IgD-negative memory B cell (primary cell): ENCODE results near the gene MT2A. TPM values are rescaled to one million over a fixed set of nuclear protein-coding genes. Genes with fewer than 3 reads are reported as not detected.
A peak's percentile ranks its signal among the peaks of the same experiment; 100 is the strongest.

ENCODE experiments used
- H3K27ac Mint-ChIP-seq, 3 donors: one replicate each; pipeline ENCODE4 v1.8.0; 2020 to 2022; ENCODE audit warnings: mild to moderate bottlenecking in 3 of 3, mixed read lengths in 3 of 3, moderate library complexity in 1 of 3
- H3K27me3 Mint-ChIP-seq: one replicate; pipeline ENCODE4 v1.8.0; 2021; ENCODE audit warnings: mixed read lengths
- H3K36me3 Mint-ChIP-seq: one replicate; pipeline ENCODE4 v1.8.0; 2020; ENCODE audit warnings: mild to moderate bottlenecking, mixed read lengths
- H3K4me1 Mint-ChIP-seq, 3 donors: one replicate each; pipeline ENCODE4 v1.8.0; 2020 to 2022; ENCODE audit warnings: mixed read lengths in 3 of 3, mild to moderate bottlenecking in 1 of 3
- H3K4me3 Mint-ChIP-seq, 4 donors: one replicate each; pipeline ENCODE4 v1.8.0; 2020 to 2022; ENCODE audit warnings: mild to moderate bottlenecking in 4 of 4, mixed read lengths in 4 of 4, moderate library complexity in 3 of 4
- H3K9me3 Mint-ChIP-seq, 3 donors: one replicate each; pipeline ENCODE4 v1.8.0; 2020 to 2021; ENCODE audit warnings: mixed read lengths in 3 of 3, mild to moderate bottlenecking in 1 of 3
- polyA plus RNA-seq: library from polyadenylated mRNA; unstranded; fragments of 300-500 nt; fragmentation: Illumina TruSeq; gene quantifications from one replicate; pipeline ENCODE4 v1.2.3, GENCODE V29; 2021

The MT2A gene
- polyA plus RNA-seq, 1 donor from 2014 or later: 40.8 TPM

DNA sequence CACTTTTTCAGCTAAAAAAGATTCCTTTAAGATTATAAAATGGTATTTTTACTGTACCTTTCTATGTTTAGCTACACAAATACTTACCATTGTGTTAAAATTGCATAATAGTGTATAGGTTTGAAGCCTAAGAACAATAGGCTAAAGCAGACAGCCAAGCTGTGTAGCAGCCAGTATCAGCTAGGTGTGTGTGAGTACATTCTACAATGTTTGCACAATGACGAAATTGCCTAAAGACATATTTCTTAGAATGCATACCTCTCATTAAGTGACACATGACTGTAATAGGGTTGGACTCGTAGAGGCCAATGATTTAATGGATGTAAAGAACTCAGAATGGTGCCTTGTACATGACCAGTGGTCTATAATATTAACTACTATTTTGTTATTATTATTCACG, 41.4 kb downstream of the MT2A start:
- Mint-ChIP-seq H3K27me3 (peaks cover 27% of the 10 kb centered on the region), H3K36me3 (no peaks in the 10 kb centered on the region), H3K9me3 (no peaks in the 10 kb centered on the region)

GRCh38 chr16:56651586-56651985, 43.2 kb downstream of the MT2A start, which contains the start of gene MT1B:
MT1B (plus strand) TSS chr16:56651886; CDS start chr16:56651954, 68 bp downstream.
- Mint-ChIP-seq H3K27me3 (peaks cover 16% of the 10 kb centered on the region), H3K4me1 (peaks cover 5 to 11% (median 5%) of the 10 kb centered on the region in 3 donors), H3K27ac (no peak within 1 kb of the TSS), H3K36me3 (no peaks in the 10 kb centered on the region), H3K4me3 (peak within 1 kb of the TSS in 1 of 4 donors; percentile 73), H3K9me3 (no peaks in the 10 kb centered on the region)

More for the DNA sequence above, 41.4 kb downstream of the MT2A start:
- peaks cover 4 to 11% (median 5%) of the 10 kb centered on the region in 3 donors for H3K4me1 Mint-ChIP-seq
- H3K27ac Mint-ChIP-seq: no peak overlapping the region
- no peak overlapping the region for H3K4me3 Mint-ChIP-seq

DNA sequence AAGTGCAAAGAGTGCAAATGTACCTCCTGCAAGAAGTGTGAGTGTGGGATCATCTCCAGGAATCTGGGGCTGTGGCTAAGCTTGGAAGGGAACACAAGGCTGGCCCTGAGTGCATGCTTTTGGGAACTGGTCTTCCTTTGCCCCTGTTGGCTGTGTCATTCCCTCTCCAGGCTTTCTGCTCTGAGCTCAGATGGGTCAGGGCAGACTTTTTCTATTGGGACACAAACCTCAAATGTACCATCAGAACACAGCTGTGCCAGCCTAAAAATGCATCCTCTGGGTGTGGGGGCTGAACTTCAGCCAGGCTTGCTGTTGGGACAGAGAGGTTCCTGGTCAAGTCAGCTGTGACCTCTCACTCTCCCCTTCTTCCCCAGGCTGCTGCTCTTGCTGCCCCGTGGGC, 44.2 kb downstream of the MT2A start:
- Mint-ChIP-seq H3K27me3 (peaks cover 10% of the 10 kb centered on the region), H3K9me3 (no peaks in the 10 kb centered on the region), H3K27ac (no peak overlapping the region), H3K4me1 (peaks cover 5 to 14% (median 5%) of the 10 kb centered on the region in 3 donors), H3K36me3 (no peaks in the 10 kb centered on the region), H3K4me3 (no peak overlapping the region)

DNA sequence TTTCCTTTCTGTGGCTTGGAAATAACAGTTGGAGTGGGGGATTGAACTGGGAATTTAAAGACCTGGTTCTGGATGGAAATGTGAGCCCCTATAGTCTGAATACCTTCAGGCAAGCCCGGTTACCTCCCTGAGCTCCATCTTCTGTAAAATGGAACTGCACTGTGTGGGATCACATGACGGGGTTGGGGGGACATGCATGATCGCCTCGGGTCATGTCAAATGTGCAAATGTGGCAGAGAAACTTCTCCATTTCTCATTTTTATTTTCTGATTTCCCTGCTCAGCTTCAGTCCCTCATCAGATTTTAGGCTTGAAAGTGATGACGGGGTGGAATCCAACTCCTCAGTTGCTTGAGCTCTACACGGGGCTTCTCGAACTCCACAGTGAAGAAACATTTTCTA, 44.8 kb downstream of the MT2A start:
- H3K36me3 Mint-ChIP-seq: no peaks in the 10 kb centered on the region
- H3K27me3 Mint-ChIP-seq: peaks cover 8% of the 10 kb centered on the region
- peak overlapping the region in 1 of 4 donors; percentile 59 for H3K4me3 Mint-ChIP-seq
- peaks cover 5 to 17% (median 9%) of the 10 kb centered on the region in 3 donors for H3K4me1 Mint-ChIP-seq
- peak overlapping the region in 1 of 3 donors; percentile 27 for H3K27ac Mint-ChIP-seq
- H3K9me3 Mint-ChIP-seq: no peaks in the 10 kb centered on the region

DNA sequence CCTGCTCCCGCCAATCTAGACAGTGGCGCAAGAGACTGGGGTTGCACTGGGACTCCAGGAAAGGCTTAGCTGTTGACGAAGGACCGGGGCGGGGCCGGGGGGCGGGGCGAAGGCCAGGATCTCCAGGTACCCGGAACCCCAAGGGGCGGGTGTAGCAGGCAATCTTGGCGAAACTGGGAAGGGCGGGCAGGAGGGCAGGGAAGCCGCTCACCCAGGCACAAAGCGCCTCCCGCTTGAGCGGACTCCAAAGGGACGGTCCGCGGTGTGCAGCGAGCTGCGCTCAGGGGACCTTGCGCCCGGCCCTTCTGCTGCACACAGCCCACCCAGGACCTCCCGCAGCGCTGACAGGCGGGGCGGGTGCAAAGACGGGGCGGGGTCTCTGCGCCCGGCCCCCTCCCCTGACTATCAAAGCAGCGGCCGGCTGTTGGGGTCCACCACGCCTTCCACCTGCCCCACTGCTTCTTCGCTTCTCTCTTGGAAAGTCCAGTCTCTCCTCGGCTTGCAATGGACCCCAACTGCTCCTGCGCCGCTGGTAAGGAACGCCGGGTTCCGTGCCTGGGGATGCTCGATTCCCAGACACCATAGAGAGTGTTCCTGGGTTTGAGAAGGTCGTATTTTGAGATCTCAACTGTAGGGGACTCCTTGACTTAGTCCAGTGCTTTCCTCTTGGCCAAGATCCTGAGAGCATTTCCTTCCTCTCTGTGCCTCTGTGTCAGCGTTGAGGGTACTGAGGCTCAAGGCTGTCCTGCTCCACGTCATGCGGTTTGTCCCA, 49.4 kb downstream of the MT2A start, which contains the start of gene MT1F:
Gene MT1F (plus strand): TSS at position 405 of the 772 bp plus-strand sequence. CDS start 100 bp downstream, at position 505.
- Mint-ChIP-seq H3K4me3 (peak within 1 kb of the TSS; percentile 84 to 96 (median 92)), H3K27me3 (peaks cover 17% of the 10 kb centered on the region), H3K36me3 (no peaks in the 10 kb centered on the region), H3K9me3 (no peaks in the 10 kb centered on the region), H3K4me1 (peaks cover 5 to 24% (median 7%) of the 10 kb centered on the region in 3 donors), H3K27ac (peak within 1 kb of the TSS in 2 of 3 donors; percentile 59 to 73)

DNA sequence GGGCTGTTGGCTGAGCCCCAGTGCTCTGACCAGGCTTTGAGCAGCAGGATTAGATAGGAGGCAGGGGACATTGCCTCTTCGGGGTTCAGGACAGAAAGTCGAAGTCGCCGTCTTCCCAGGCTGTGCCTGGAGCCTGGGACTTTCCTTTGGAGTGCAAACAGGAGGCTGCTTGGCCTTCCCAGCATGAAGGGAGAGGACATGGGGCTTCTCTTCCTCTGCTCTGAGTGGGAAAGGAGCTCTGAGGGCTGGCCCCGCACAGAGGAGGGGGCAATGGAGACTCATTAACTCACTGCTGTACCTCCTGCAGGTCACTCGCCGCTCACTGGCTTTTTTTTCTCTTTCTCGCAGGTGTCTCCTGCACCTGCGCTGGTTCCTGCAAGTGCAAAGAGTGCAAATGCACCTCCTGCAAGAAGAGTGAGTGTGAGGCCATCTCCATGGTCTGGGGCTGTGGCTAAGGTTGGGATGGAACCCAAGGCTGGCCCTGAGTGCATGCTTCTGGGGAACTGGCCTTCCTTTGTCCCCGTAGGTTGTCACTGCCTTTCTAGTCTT, 50.0 kb downstream of the MT2A start:
- H3K27me3 Mint-ChIP-seq: peaks cover 15% of the 10 kb centered on the region
- H3K4me3 Mint-ChIP-seq: peak overlapping the region; percentile 84 to 96 (median 92)
- peaks cover 2 to 20% (median 7%) of the 10 kb centered on the region in 3 donors for H3K4me1 Mint-ChIP-seq
- H3K9me3 Mint-ChIP-seq: no peaks in the 10 kb centered on the region
- H3K27ac Mint-ChIP-seq: peak overlapping the region in 2 of 3 donors; percentile 59 to 73
- no peaks in the 10 kb centered on the region for H3K36me3 Mint-ChIP-seq

Other genes with a start within 250 kb of the MT2A start
- gene AMFR, start 183.0 kb upstream of the MT2A start, polyA plus RNA-seq: 58.7 TPM
- gene NUDT21, start 157.3 kb upstream of the MT2A start, polyA plus RNA-seq: 57.2 TPM
- 65.8 TPM for gene OGFOD1, start 157.0 kb upstream of the MT2A start, polyA plus RNA-seq
- 18.2 TPM for gene BBS2, start 88.6 kb upstream of the MT2A start, polyA plus RNA-seq
- gene MT4, start 43.5 kb upstream of the MT2A start, polyA plus RNA-seq: not detected
- gene MT3, start 19.1 kb upstream of the MT2A start, polyA plus RNA-seq: not detected
- 0.49 TPM for gene MT1E, start 17.2 kb downstream of the MT2A start, polyA plus RNA-seq
- not detected for gene MT1M, start 24.1 kb downstream of the MT2A start, polyA plus RNA-seq
- not detected for gene MT1A, start 30.1 kb downstream of the MT2A start, polyA plus RNA-seq
- not detected for gene MT1B, start 43.3 kb downstream of the MT2A start, polyA plus RNA-seq
- 9.7 TPM for gene MT1F, start 49.4 kb downstream of the MT2A start, polyA plus RNA-seq
- not detected for gene MT1G, start 59.5 kb downstream of the MT2A start, polyA plus RNA-seq
- not detected for gene MT1H, start 61.2 kb downstream of the MT2A start, polyA plus RNA-seq
- 14.2 TPM for gene MT1X, start 73.9 kb downstream of the MT2A start, polyA plus RNA-seq
- 60.6 TPM for gene NUP93, start 121.5 kb downstream of the MT2A start, polyA plus RNA-seq